Measurements from ENCODE around the gene STAC2.

- no peak for TF ChIP-seq POLR2A (IDR thresholded peaks at IDR 0.05)
- no peak for TF ChIP-seq CTCF (IDR thresholded peaks at IDR 0.05)
These were observed at the start of gene STAC2 for GRCh38 chr17:39225308-39225958.

Measured in esophagus squamous epithelium (tissue), 4 donors.